Stimulated activated naive CD8-positive, alpha-beta T cell treated with anti-CD3 and anti-CD28 coated beads, Interleukin-15, Interleukin-2, amounts not matched to agents 100 U/mL and 50 U/mL, for 24 hours (primary cell): ENCODE results near the gene TRANK1.
A peak's percentile ranks its signal among the peaks of the same experiment; 100 is the strongest.
"Not testable (repeated sequence)": the region's sequence is repeated elsewhere in the genome, so short reads cannot be mapped to it uniquely, and the experiment has no call there.

Source experiments
- ATAC-seq: fragments of 150-1000 bp; cut with Tn5 transposase; one replicate; pipeline ENCODE4 v1.10.0; 2021
- DNase-seq: peaks from one replicate; pipeline ENCODE4 v3.0.0; 2021

Gene TRANK1

GRCh38 chr3:36893137-36893557 is 51.7 kb downstream of the TRANK1 start:
- ATAC-seq, result peak; percentile 50
- no peak for DNase-seq

GRCh38 chr3:36892457-36893136 is 52.3 kb downstream of the TRANK1 start:
- DNase-seq (no peak), ATAC-seq (no peak)

GRCh38 chr3:36891701-36892160 is 53.1 kb downstream of the TRANK1 start:
- no peak for DNase-seq
- ATAC-seq, result no peak

GRCh38 chr3:36891097-36891496 is 53.8 kb downstream of the TRANK1 start:
- ATAC-seq, DNase-seq: not testable (repeated sequence)

- no peak for DNase-seq
- ATAC-seq, result no peak
Observed at GRCh38 chr3:36890261-36890660, 54.6 kb downstream of the TRANK1 start.

GRCh38 chr3:36881735-36882134 is 63.1 kb downstream of the TRANK1 start:
- ATAC-seq (no peak), DNase-seq (no peak)

GRCh38 chr3:36879842-36880241 is 65.0 kb downstream of the TRANK1 start:
- not testable (repeated sequence) for DNase-seq, ATAC-seq

GRCh38 chr3:36877930-36878685 is 66.7 kb downstream of the TRANK1 start:
- ATAC-seq (peak; percentile 57), DNase-seq (no peak)

- DNase-seq (no peak), ATAC-seq (peak; percentile 90)
Observed at GRCh38 chr3:36876181-36876936, 68.5 kb downstream of the TRANK1 start.

- ATAC-seq, result no peak
- no peak for DNase-seq
Observed at GRCh38 chr3:36875397-36875796, 69.5 kb downstream of the TRANK1 start.

GRCh38 chr3:36874424-36874823 is 70.4 kb downstream of the TRANK1 start:
- ATAC-seq, result no peak
- no peak for DNase-seq

GRCh38 chr3:36871379-36872126 is 73.3 kb downstream of the TRANK1 start:
- DNase-seq (no peak), ATAC-seq (no peak)

GRCh38 chr3:36868614-36869436 is 76.0 kb downstream of the TRANK1 start:
- DNase-seq (peak; percentile 55), ATAC-seq (peak; percentile 79)

GRCh38 chr3:36867810-36868209 is 77.0 kb downstream of the TRANK1 start:
- no peak for DNase-seq
- ATAC-seq, result no peak

GRCh38 chr3:36866368-36866767 is 78.5 kb downstream of the TRANK1 start:
- ATAC-seq (no peak), DNase-seq (no peak)

GRCh38 chr3:36864180-36865053 is 80.4 kb downstream of the TRANK1 start:
- no peak for DNase-seq
- ATAC-seq, result no peak

GRCh38 chr3:36862076-36862755 is 82.6 kb downstream of the TRANK1 start:
- DNase-seq, result no peak
- ATAC-seq, result no peak

- ATAC-seq, result no peak
- no peak for DNase-seq
Observed at GRCh38 chr3:36859494-36859893, 85.4 kb downstream of the TRANK1 start.

GRCh38 chr3:36852071-36852470 is 92.8 kb downstream of the TRANK1 start:
- DNase-seq, result no peak

GRCh38 chr3:36850743-36851142 is 94.1 kb downstream of the TRANK1 start:
- ATAC-seq, result no peak
- no peak for DNase-seq

More at GRCh38 chr3:36852071-36852470, 92.8 kb downstream of the TRANK1 start:
- no peak for ATAC-seq
